NCI-H446 (cell line): ENCODE data around the gene DPT.
"Not testable (repeated sequence)": the region's sequence is repeated elsewhere in the genome, so short reads cannot be mapped to it uniquely, and the experiment has no call there.

Experiments used
- DNase-seq, 2 experiments: peaks; one replicate each; lab custom pipeline; 2025; lab: John Stamatoyannopoulos, UW

The DPT gene

DNA sequence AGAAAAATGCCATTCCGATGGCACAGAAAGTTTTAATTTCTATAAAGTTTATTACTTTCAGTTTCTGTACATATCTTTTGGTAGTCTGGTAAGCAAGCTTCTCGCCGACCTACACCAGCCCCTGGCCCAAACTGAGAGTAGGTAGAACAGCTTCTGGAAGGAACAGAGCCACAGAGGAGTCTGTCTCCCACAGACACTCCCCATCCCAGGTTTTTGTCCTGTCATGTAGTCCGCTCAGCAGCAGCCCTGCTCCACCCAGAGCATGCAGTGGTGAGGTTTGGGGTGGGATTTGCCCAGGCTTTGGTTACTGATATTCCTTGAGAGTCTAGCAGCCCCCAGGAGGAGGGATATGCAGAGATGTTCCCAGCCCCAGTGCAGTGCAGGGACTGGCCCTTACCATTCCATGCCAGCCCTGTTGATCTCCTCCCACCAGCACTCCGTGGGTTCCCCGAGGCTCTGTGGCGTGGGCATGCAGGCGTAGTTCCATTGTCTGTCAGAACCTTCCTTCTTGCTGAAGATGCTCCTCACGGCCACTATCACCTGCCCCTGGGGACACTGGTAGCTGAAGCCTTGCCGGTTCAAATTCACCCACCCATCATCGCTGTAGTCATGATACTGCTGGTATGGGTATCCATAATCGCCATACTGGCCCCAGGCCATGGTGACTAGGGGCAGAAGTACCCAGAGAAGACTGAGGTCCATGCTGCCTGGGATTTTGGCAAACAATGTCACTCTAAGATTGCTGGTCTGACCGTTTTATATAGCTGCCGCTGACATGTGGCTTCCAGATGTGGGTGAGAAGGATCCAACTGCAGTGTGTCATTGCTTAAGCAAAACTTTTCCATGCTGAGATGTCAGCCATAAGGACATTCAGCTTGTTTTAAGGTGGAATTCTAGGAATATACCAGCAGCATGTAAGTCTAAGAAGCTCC lies at the start of gene DPT:
Gene DPT, minus strand, starts transcription at position 734 of the 932 bp plus-strand sequence. Its CDS starts 32 bp downstream, at position 702.
- DNase-seq, result no peak

DNA sequence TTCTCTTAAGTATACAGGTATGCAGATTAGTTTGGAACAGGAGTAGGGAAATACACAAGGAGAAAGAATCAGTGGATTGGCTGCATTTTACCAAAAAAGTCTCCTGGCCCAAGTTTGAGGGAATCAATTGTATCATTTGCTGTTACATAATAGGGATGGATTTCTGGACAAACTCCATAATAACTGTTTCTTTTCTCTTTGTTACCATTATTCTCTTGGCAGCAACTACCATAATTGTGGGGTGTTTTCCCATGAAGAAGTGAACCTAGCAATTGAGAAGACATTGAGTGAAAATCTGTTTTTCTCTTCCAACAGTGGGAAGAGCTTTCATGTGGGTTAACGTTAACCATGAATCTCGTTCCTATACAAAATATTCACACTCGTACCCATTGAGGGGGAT lies 46.4 kb upstream of the DPT start:
- DNase-seq, result no peak

DNA sequence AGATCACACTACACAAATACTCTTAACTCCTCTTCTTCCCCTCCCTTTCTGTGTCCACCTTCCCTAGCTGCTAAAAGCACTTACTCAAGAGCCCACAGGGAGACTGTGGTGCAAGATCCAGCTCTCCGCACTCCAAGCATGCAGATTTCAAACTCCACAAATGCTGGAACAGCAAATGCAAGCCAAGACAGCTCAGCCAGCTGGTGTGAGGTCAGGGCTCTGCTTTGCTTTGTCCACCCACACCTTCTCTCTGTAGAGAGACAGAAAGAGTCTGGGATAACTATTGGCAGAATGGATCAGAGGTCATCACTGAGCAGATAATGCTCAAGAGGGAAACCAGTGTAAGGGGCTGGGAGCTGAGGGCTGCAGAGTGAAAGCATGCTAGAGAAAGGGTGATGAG lies 45.2 kb upstream of the DPT start:
- no peak for DNase-seq

DNA sequence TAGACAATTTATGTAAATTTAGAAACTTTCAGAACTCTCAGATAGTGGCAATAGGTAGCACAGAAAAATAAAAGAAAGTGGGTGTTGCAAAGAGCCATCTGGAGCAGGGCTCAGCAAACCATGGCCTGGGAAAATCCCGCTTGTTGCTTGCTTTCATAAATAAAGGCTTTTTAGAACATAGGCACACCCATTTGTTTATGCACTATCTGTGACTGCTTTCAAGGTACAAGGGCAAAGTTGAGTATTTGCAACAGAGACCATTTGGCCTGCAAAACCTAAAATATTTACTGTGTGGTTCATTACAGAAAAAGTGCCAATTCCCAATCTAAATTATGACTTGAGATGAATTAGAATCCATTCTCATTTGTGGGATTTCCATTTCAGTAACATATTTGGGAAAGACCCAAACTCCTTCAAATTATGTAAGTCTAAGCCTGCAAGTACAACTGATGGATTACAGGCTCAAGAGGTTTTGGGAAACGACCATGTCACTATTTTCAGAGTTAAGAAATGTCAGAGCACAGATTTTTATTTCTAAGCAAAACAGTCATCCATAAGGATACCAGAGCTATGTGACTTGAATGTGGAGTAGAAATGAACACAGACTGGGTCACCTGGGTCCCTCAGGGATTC lies 43.5 kb upstream of the DPT start:
- DNase-seq, result no peak

DNA sequence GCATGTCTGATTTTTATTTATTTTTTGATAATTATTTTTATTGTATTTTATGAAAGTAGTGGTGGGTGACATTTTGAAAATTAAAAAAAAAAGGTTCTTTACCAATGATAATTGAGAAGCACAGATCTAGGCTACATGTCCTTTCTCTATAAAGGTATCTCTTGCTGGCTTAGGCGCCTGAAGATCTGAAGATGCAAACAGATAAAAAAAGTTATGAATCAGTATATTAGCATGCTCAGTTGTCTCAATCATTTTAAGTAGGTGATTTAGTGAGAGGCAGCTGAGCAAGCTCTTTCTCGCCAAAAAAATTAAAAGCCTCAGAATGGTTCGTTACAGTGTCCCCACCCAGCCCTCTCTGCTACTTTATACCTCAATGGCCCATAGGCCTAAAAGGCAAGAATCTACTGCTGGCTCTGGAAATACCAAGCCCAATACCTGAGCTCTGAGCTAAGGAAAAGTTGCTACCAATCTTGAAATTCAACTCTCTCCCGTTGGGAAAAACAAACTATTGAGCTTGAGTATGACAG lies 42.2 kb upstream of the DPT start:
- no peak for DNase-seq

DNA sequence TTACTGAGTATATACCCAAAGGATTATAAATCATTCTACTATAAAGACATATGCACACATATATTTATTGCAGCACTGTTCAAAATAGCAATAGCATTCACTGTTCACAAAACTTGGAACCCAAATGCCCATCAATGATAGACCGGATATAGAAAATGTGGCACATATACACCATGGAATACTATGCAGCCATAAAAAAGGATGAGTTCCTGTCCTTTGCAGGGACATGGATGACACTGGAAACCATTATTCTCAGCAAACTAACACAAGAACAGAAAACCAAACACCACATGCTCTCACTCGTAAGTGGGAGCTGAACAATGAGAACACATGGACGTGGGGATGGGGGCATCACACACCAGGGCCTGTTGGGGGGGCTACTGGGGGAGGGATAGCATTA lies 40.9 kb upstream of the DPT start:
- not testable (repeated sequence) for DNase-seq

DNA sequence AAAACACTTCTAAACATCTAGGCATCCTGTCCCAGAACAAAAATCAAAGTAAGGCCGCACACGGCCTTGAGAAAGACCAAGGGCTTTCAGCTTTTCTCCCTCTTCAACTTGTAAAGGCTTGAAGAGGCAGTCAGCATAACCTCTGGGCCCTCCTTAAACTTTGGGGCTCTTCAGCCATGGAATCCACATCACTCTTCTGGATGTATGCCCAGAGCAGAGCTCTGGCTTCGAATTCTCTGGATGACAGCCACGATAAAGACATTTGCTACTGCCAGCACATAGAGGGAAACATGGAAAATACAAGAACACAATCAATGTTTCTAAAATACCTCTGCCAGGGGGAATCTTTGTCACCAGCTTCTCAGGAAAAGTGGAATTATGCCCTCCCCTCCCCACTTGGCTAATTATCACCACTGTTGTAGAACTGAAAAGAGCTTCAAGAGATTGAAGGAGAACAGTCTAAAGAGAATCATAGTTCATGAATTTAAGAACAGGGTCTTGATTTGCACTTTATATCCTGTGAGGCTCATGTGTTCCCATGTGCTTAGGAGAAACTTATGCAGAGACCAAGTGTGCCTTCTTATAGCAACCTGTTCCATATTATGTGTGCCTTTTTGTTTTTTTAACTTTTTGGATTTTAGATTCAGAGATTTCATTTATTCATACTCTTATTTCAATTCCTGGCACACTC lies 39.0 kb upstream of the DPT start:
- DNase-seq, result peak; percentile 53 to 83

DNA sequence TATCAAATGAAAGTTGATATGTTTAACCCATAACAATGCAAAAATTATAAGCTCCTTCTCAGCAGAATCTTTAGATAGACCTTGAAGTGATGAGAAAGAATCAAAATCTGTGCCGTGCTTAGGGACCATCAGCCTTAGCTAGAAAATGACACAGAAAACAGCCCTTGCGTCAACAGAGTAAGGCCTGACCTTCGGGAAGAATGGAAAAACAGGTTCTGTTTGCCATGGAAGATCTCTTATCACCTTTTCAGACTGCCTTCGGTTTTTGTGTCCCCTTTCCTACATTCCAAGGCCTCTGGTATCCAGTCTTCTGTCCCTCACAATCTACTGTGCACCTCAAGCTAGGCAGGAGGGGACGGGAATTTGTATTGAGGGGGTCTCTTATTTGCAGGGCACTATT lies 37.6 kb upstream of the DPT start:
- DNase-seq, result no peak

DNA sequence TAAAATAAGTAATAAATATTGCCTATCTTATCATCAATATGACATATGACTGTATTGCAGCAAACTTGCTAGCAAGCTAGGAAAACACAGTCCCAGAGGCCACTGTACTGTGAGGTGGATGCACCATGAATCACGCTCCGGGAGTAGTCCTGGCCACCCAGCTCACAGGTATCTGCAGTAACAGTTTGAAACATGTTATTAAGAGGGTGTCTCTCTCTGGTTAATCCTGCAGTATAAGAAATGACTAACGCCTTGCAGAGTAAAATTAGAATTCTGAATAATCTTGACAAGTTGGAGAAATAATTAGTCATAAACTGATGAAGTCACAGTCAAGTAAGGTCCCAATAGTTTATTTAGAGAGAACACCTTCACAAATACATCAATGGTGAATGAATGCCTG lies 34.0 kb upstream of the DPT start:
- no peak for DNase-seq

DNA sequence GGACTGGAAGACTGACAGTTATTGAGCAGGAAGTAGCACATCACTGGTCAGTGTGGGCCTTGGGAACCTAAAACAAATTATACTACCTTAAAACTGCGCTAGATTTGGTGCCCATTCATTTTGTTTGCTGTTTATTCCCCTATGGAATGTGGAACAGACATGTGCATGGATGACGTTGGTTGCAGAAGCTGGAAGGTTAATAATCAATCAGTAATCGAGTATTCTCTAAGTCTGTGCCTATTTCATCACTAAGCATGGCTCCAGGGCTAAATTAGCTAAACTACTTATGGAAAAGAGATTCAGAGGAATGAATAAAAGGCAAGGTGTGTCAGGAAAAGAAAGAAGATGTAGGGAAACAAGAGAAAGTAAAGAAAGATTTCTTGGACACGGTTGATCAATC lies 33.5 kb upstream of the DPT start:
- DNase-seq, result no peak

DNA sequence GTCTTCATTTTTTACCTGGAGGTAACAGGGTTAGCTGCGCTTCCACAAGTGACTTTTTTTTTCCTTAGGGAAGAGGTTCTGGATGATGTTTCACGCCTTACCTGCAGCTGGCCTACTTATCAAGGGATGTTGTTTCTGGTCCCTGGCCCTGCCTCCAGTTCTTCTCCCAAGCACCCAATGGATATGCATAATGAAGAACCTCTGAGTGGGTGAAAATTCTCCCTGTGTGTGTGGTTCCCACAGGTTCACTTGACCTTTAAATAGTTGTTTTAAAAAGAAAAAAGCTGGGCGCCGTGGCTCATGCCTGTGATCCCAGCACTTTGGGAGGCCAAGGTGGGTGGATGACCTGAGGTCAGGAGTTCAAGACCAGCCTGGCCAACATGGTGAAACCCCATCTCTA lies 31.8 kb upstream of the DPT start:
- DNase-seq, result no peak

DNA sequence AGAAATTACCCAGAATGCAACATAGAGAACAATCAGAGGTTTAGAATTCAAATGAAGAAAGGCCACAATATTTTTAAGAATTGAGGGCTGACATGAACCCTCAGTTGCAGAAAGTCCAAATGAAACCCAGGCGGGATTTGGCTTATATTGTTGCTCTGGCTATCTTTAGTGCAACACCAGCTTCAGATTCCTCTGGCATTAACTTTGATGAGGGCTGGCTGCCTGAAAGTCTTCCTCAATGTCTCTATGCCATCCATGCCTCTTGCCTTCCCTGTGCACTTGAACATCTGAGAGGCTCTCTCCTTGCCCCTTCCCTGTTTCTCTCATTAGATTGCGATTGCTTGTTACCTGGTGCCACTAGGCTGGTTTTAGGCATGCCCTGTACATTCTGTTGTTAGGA lies 31.2 kb upstream of the DPT start:
- DNase-seq, result no peak

DNA sequence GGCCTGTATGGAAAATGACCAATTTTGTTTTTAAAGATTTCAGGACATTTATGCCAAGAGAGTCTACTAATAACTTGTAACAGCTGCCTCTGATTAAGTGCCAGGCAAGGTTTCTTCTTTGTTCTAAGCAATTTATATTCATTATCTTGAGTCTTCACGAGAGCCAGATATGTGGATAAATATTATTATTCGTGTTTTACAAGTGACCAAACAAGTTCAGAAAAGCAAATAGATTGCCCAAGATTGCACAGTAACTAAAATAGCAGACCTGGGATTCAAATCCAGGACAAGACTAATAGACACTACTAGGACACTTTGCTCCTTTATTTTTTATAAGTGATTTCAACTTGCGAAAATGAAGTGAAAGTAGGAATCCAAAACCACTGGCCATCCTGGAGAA lies 30.1 kb upstream of the DPT start:
- DNase-seq, result peak in 1 of 2 experiments; percentile 14

DNA sequence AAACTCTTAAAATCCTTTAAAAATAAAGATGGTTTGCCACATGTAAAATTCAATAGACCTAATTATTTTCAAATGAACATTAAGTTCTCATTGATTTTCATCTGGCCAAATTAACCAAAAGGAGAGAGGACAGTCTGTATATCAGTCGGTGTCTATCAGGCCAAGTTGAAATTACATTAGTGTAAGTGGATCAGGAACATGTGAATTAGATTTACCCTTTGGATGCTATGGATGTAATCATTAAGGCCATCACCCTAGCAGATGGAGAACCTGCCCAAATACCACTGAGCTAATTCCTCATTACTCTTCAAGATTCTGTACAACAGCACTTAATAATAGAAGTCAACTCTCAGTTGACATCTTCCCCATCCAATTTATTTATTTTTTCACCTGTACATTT lies 29.5 kb upstream of the DPT start:
- DNase-seq, result no peak

DNA sequence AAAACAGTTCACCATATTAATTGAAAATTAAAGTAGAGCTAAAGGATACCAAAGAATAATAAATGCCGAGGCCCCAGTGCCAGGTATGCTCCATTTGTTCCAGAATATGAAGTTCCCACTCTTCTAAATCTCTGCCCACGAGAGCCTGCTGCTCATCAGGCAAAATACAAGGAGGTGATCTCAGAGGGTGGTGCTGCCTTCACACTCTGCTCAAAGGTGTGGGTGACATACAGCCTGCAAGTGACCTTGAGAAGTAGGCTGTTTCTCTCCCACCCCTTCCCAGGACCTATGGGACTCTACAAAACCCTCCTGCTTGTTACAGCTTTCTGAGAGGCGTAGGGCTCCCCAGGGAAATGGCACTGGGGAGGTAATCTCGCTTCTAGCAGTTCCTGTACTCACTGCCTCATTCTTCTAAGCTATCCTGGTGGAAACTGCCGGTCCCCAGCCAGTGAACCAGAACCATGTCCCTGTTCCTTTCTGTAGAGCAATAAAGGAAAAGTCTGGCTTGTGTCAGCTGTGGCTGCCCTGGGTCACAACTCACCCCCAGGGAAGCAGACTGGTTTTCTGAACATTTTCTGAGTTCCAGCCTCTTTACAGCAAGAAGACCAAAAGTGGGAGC lies 26.9 kb upstream of the DPT start:
- DNase-seq, result no peak

DNA sequence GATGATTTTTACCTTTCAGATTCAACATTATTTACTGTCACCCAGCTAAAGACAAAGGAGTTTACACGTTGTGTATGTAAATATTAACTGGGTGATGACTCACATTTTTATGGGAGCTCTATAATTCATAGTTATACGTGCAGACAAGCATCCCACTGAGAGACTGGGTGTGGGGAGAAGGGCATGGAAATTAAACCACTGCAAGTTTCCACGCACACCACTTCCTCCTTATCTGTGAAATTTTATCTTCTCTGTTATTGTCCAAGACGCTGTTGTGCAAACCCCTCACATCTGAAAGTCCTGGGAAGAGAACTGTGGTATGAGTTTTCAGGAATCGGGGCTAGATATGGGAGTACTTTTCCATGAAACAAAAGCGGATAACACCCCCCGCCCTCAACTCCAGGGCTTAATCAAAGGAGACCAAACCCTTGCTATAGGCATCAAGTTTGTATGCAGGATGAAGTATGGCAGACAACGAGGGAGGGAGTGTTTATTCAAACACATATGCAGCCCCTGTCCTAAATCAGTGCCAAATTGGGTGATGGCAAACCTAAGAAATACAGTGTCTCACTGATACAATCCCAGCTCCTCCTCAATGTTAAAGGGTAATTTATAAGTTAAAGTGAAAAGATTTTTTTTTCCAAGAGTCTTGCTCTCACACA lies 23.3 kb upstream of the DPT start:
- DNase-seq, result no peak

DNA sequence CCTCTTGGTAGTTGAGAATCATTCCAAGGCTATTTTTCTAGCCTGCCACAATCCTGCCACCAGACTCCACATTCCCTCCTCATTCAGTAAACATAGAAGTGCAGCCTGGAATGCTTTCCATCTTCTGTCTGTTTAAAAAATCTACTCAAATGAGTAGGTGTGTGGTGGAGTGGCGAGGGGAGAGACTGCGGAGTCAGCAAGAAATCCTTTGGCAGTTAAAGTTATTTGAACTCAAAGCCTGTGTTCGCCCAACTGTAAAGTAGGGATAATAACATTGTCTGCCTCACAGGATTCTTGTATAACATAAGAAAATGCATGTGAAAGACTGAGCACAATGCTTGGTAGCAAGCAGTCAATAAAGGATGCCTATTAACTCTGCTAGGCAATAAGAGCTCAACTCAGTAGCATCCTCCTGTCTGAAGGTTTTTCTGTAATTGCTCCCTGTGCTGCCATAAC lies 22.2 kb upstream of the DPT start:
- no peak for DNase-seq

DNA sequence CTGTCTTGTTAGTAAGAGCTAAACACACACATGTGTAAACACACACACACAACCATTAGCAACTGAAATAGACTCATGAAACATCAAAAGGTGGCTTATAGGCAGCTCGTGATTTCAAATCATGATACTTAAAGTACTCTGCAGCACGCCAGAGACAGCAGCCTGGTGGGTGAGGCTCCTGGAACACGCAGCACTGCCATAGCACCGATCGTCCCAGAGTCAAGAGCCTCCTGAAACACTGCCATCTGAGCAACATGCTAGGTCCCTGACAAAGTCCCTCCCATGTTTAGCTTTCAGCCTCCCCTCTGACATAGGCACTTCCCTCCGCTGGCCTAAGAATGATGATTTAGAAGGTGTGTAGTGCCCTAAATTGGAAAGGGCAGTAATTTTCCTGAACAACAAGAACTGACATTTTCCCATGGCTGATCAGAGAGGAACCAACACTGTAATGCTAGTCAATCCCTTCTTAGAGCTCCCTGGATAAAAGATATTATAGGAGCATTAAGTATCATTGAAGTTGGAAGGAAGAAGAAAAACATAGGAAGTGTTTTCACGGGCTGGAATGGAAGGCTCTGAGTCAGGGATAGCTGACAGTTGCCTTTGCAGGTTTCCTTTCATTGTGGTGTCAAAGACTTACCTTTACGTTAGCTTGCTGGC lies 14.1 kb upstream of the DPT start:
- DNase-seq, result no peak

DNA sequence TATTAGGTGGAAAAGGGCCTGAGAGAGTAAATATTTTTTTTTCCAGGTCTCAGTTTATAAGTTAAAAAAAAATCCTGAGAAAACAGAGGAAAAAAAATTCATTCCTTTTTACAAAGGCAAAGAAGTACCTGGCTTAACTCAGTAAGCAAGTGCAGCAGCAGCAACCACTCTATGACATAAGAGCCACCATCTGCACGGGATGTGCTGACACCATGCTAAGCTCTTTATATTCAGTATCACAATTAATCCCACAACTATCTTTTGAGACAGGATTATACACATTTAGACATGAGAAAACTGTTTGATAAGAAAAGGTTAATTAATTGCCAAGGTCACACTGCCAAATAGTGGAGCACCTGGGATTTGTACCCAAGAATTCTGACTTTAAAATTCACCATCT lies 13.4 kb upstream of the DPT start:
- DNase-seq, result no peak

DNA sequence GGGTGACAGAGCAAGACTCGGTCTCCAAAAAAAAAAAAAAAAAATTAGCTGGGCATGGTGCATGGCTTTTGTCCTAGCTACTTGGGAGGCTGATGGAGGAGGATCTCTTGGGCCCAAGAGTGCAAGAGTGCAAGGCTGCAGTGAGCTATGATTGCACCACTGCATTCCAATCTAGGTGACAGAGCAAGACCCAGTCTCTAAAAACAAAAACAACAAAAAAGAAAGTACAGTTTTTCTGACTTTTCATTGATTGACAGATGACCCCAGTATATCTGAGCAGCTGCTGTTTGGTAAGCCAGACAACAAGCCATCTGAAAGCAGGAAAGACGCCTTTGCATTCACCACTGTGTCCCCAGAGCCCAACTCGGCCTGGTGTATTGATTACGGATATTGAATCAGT lies 10.9 kb upstream of the DPT start:
- no peak for DNase-seq

DNA sequence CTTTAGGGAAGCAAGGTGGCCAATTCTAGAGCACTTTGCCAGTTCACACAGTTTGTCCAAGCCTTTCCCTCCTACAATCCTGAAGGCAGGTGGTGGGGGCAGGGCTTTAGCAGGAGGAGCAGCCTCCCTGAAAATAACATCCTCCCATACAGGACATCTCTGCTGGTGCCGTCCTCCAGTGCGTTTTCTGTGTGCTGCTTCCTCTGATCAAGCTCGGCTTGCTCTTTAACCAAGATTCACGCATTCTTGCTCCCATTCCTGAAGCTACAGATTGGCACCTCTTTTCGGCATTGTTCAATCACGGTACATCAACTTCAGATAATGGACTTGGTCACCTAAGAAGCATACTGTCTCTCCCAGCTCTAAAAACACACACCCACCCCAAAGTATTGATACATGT lies 7.5 kb upstream of the DPT start:
- no peak for DNase-seq
